ENCODE data around the gene NTN3. TPM values are rescaled to one million over a fixed set of nuclear protein-coding genes. Genes with fewer than 3 reads are reported as not detected.

Gene NTN3
- total RNA-seq, 4 donors from 2014 or later: 1.3 to 15.5 TPM; not detected in 2

DNA sequence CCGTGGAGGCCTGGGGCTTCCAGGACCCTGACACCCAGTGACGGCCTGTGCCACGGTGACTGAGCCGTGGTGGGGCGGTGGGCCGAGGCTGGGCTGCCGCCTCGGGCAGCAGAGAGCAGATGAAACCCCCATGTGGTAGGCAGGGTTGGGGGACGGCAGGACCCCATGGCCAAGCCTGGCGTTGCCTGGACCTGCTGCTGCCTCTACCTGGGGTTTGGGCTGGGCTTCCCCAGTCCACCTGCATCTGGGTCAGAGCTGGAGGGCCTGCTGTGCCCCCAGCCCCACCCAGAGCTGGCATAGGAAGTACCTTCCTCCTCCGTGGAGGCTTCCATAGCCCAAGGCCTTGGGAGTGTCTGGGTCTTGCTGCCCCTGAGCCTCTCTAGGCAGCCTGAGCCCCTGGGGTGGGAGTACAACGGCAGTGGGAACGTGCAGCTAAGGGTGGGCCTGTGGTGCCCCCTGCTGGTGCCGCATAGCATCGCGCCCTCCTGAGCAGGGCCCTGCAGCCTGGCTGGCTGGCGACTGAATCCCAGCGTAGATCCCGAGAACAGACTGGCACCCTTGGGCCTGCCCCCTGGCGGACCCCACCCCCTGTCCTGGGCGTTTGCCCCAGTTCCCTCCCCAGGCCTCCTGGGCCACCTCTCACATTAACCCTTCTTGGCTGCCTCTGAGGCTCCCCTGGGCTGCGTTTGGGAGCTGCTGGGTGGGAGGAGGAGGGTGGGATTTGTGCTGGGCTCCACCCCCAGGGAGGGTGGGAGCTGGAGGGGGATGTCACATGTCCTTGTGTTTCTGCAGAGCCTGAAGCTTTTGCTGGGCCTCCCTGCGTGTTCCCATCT is 30.0 kb downstream of the NTN3 start:
- intact Hi-C loops (cut with DNase I; ENCODE audit: low total_unique reads): no loop called here
- TF ChIP-seq, protein P1, sequence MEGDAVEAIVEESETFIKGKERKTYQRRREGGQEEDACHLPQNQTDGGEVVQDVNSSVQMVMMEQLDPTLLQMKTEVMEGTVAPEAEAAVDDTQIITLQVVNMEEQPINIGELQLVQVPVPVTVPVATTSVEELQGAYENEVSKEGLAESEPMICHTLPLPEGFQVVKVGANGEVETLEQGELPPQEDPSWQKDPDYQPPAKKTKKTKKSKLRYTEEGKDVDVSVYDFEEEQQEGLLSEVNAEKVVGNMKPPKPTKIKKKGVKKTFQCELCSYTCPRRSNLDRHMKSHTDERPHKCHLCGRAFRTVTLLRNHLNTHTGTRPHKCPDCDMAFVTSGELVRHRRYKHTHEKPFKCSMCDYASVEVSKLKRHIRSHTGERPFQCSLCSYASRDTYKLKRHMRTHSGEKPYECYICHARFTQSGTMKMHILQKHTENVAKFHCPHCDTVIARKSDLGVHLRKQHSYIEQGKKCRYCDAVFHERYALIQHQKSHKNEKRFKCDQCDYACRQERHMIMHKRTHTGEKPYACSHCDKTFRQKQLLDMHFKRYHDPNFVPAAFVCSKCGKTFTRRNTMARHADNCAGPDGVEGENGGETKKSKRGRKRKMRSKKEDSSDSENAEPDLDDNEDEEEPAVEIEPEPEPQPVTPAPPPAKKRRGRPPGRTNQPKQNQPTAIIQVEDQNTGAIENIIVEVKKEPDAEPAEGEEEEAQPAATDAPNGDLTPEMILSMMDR (IDR thresholded peaks at IDR 0.05): peak; percentile 96 to 100 (median 98)
- TF ChIP-seq POLR2A (IDR thresholded peaks at IDR 0.05): peak in 1 of 2 donors; percentile 36
- Histone ChIP-seq H3K27me3 (no peaks in the 10 kb centered on the region), H3K36me3 (no peaks in the 10 kb centered on the region), H3K9me3 (no peaks in the 10 kb centered on the region), H3K27ac (peak overlapping the region; percentile 62 to 65), H3K4me3 (peak overlapping the region in 1 of 2 donors; percentile 20), H3K4me1 (peaks cover 0 to 14% of the 10 kb centered on the region in 2 donors)
- peak; percentile 85 to 88 for DNase-seq

DNA sequence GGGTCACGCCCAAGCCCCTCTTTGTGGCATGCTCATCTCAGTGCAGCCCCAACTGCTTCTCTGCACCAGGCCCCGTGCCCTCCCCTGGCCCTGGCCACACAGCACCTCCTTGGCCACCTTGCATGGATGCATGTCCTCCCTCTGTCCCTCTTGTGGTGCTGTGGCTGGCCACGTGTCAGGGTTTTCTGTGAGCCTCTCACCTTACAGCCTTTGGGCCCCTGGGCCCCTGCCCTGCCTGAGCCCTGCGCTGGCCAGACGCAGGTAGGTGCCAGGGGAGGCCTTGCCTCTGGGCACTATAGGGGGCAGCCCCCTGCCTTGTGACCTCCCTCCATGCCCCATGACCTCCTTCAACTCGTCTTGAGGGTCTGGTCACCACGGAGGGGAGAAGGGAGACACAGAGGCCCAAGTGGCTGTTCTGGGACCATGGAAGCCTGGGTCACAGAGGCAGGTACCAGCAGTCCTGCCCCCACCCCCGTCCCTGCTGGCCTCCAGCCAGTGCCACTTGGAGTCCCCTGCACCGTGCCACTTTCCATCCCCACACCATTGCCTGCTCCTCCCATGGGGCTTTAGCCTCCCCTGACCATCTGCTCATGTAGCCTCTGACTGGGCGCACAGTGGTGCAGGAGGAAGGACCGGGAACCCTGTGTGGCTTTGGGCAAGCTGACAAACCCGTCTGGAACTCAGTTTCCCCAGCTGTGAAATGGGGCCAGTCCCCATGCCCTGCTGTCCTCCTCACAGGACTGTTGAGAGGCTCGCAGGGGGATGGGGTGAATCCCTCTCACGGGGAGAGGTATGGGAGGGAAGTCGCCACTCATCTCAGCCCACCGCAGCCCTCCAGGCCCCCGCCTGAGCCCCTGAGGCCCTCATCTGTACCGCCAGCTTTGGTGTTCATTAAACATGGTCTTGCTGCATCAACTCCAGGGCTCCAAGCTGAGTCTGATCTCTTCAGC is 31.1 kb downstream of the NTN3 start:
- H3K4me3 ChIP-seq: no peak overlapping the region
- TF ChIP-seq, protein P1 (IDR thresholded peaks at IDR 0.05): no peak
- no peak for TF ChIP-seq POLR2A (IDR thresholded peaks at IDR 0.05)

DNA sequence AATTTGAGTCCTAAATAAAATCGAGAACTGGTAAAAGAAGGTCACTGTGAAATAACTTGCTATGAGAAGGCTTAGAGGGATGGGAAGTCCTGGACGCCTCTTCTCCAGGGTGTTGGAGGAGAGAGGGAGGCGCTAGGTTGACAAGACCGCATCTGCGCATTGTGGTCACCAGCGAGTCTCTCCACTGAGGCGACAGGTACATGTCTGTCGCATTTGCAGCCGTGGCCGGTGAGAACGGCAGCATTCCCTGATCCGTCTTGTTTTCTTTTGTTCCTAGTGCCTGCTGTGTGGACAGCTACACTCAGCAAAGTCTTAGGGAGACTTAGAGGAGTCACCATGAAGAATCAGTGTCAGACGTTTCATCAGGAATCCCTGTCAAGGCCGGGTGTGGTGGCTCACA is 34.6 kb downstream of the NTN3 start:
- Histone ChIP-seq H3K4me1 (peaks cover 0 to 14% of the 10 kb centered on the region in 2 donors), H3K4me3 (no peak overlapping the region), H3K9me3 (no peaks in the 10 kb centered on the region), H3K27me3 (no peaks in the 10 kb centered on the region), H3K27ac (no peak overlapping the region), H3K36me3 (no peaks in the 10 kb centered on the region)
- no peak for DNase-seq
- TF ChIP-seq, protein P1 (IDR thresholded peaks at IDR 0.05): no peak
- TF ChIP-seq POLR2A (IDR thresholded peaks at IDR 0.05): no peak
- intact Hi-C loops (cut with DNase I; ENCODE audit: low total_unique reads): no loop called here

More for the DNA sequence above, 31.1 kb downstream of the NTN3 start:
- H3K27me3 ChIP-seq: no peaks in the 10 kb centered on the region
- intact Hi-C loops (cut with DNase I; ENCODE audit: low total_unique reads): no loop called here
- DNase-seq: no peak
- no peaks in the 10 kb centered on the region for H3K36me3 ChIP-seq
- no peaks in the 10 kb centered on the region for H3K9me3 ChIP-seq
- peak overlapping the region; percentile 59 to 65 for H3K27ac ChIP-seq
- peaks cover 0 to 14% of the 10 kb centered on the region in 2 donors for H3K4me1 ChIP-seq

DNA sequence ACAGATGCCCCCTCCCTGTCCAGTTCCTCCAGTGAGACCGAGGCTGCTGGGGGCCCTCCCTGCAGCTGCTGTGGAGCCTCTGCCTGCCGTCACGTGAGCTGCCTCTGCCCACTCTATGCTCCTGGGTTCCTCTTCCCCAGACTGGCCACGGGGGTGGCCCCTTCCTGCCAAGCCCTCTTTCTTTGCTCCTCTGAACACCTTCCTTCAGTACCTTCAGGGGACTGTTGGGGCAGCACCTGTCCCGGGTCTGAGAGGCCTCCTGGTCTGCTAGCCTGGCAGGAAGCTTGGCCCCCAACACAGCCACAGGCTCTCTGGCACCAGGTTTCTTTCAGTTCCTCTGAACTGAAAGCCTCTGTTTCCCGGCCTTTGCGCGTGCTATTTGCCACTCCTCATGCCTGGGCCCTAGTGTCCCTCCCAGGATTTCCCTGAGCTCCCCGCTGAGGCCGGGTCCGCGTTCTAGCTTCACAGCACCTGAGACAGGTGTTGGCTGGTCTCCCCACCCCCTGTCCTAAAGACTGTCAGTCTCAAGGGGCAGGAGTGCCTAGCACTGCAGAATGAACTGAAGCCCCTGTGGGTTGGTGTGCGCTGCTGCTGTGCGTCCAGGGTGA is 36.1 kb downstream of the NTN3 start:
- H3K36me3 ChIP-seq: no peaks in the 10 kb centered on the region
- H3K4me1 ChIP-seq: peaks cover 0 to 8% of the 10 kb centered on the region in 2 donors
- H3K9me3 ChIP-seq: no peaks in the 10 kb centered on the region
- no peak overlapping the region for H3K4me3 ChIP-seq
- intact Hi-C loops (cut with DNase I; ENCODE audit: low total_unique reads): no loop called here
- no peak for DNase-seq
- TF ChIP-seq, protein P1 (IDR thresholded peaks at IDR 0.05): no peak
- TF ChIP-seq POLR2A (IDR thresholded peaks at IDR 0.05): no peak
- no peaks in the 10 kb centered on the region for H3K27me3 ChIP-seq
- no peak overlapping the region for H3K27ac ChIP-seq
